ENCODE measurements around the gene SCPEP1.

The SCPEP1 gene

DNA sequence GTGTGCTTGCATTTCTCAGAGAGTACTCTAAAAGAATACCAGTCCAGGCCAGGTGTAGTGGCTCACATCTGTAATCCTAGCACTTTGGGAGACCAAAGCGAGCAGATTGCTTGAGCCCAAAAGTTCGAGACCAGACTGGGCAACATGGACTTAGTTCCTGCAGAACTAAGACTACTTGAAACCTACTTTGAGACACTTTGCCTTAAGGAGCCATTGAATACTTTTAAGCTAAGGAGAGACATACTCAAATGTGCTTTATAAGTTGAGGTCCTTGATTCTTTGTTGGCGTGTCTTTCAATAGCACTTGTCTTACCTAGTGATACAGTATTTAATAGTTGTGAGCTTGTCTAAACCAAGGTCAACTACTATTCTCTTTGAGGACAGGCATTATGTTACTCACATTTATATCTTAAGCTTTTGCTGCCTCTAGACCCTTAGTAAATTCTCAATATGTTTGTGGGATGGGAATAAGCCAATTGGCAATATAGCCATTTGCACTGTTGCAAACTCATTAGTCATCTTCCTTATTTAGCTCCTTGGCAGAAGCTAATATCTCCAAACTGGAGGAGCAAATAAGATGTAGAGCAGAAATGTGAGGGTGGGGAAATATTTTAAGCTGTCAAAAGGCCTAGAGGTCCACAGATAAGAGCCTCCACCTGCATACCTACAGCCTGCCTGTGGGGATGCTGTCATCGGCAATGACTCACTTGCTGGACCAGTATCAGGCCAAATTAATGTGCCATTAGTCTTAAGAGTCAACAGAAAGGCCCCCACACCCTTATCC is 16.3 kb downstream of the SCPEP1 start:
- no peak for TF ChIP-seq ZFX (IDR thresholded peaks at IDR 0.05; ENCODE audit: borderline replicate concordance)
- TF ChIP-seq, protein P1, sequence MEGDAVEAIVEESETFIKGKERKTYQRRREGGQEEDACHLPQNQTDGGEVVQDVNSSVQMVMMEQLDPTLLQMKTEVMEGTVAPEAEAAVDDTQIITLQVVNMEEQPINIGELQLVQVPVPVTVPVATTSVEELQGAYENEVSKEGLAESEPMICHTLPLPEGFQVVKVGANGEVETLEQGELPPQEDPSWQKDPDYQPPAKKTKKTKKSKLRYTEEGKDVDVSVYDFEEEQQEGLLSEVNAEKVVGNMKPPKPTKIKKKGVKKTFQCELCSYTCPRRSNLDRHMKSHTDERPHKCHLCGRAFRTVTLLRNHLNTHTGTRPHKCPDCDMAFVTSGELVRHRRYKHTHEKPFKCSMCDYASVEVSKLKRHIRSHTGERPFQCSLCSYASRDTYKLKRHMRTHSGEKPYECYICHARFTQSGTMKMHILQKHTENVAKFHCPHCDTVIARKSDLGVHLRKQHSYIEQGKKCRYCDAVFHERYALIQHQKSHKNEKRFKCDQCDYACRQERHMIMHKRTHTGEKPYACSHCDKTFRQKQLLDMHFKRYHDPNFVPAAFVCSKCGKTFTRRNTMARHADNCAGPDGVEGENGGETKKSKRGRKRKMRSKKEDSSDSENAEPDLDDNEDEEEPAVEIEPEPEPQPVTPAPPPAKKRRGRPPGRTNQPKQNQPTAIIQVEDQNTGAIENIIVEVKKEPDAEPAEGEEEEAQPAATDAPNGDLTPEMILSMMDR (IDR thresholded peaks at IDR 0.05), result no peak

DNA sequence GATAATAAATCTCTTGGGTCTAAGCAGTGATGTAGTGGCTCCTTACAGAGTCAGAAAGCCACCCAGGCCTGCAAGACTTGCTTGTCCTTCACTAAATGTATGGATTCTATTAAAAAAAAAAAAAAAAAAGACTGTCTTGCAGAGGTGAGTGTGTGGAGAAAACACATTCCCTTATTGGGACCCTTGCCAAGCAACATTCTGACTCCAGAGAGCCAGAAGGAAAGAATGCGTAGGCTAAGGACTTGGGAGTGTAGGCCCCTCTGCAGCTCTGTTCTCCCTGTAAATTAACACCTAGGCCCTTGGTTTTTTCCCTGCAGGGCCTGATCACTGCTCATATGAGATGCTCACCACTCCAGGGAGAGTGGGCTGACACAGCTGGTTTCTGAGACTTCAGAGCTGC is 17.8 kb downstream of the SCPEP1 start:
- H3K27ac ChIP-seq, result no peak overlapping the region
- no peak for TF ChIP-seq ZFX (IDR thresholded peaks at IDR 0.05; ENCODE audit: borderline replicate concordance)
- TF ChIP-seq, protein P1 (IDR thresholded peaks at IDR 0.05), result no peak

More for the DNA sequence above, 16.3 kb downstream of the SCPEP1 start:
- H3K27ac ChIP-seq, result no peak overlapping the region

DNA sequence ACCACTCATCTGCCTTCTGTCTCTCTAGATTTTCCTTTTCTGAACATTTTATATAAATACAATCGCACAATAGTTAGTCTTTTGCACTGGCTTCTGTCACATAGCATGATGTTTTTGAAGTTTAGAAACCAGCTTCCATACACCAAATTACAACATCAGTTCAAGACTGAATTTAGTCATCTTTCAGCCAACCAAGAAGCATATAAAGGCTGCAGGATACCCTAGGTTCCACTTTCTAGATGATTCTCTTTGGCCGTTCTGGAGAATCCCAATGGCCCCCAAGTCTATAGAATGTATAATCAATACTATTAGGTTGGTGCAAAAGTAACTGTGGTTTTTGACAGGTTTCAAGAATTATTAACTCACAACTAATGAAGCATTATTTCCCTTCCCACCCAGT is 19.4 kb downstream of the SCPEP1 start:
- no peak for TF ChIP-seq ZFX (IDR thresholded peaks at IDR 0.05; ENCODE audit: borderline replicate concordance)
- TF ChIP-seq, protein P1 (IDR thresholded peaks at IDR 0.05), result no peak
- no peak overlapping the region for H3K27ac ChIP-seq

DNA sequence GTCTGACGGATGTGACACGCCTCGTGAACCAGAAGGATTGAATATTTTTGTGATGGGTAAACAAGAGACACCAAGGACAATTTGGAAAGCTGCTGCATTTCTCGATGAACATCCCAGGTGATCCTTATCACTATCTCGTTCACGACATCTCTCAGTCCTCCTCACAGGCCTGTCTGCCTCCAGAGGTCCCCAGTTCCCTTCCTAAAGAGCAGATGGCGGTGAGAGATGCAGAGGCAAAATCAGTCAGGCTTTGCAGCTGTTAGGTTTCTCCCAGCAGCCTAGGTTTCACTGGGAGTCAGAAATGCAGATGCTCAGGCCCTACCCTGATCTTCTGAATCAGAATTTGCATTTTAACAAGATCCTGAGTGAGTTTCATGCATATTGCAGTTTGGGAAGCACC is 23.6 kb downstream of the SCPEP1 start:
- no peak for TF ChIP-seq ZFX (IDR thresholded peaks at IDR 0.05; ENCODE audit: borderline replicate concordance)
- TF ChIP-seq, protein P1 (IDR thresholded peaks at IDR 0.05), result no peak
- H3K27ac ChIP-seq, result no peak overlapping the region

DNA sequence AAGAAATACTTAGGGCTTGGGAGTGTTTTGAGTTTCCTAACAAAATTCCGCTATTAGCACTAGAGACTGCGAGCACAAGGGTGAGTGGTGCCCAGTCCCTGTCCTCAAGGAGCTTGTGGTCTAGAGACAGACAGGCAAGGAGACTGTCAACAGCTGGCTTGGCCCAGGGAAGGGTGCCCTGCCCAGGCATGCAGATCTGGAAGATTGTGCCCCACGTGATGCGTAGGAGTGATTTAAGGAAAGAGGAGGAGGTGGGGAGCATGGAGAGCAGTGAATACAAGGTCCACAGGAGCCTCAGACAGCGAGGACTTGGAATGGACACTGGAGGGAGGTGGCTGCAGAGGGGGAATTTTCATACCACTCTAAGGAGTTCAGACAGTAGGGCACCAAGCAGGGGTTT is 25.0 kb downstream of the SCPEP1 start:
- H3K27ac ChIP-seq, result no peak overlapping the region
- TF ChIP-seq, protein P1 (IDR thresholded peaks at IDR 0.05), result no peak
- TF ChIP-seq ZFX (IDR thresholded peaks at IDR 0.05; ENCODE audit: borderline replicate concordance), result no peak

DNA sequence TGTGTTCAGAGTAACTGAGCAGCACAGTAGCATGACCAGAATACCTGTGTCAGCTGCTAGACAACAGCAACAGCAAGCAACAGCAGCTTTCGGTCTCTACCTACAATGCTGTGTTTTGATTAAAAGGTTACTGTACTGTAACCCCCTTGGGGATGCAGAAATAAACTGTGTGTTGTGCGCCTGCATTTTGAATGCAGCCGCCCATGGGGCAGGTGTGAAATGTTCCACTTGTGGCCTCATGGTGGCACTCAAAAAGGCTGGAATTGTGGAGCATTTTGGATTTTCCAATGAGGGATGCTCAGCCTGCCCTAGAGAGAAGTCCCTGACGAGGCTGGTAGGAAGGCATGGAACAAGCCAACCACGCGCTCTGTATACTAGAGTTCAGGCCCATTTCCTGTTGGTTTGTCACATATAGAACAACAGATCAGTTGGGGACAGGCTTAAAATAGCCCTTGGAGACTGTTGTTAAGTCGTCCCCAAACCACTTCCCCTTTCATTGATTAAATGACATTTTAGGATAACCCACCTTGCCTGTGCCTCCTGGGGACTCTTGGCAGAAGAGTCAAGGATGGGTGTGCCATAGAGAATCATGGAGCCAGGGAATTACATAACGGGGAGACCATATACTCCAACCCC is 27.1 kb downstream of the SCPEP1 start:
- no peak for TF ChIP-seq ZFX (IDR thresholded peaks at IDR 0.05; ENCODE audit: borderline replicate concordance)
- TF ChIP-seq, protein P1 (IDR thresholded peaks at IDR 0.05), result peak; percentile 57

DNA sequence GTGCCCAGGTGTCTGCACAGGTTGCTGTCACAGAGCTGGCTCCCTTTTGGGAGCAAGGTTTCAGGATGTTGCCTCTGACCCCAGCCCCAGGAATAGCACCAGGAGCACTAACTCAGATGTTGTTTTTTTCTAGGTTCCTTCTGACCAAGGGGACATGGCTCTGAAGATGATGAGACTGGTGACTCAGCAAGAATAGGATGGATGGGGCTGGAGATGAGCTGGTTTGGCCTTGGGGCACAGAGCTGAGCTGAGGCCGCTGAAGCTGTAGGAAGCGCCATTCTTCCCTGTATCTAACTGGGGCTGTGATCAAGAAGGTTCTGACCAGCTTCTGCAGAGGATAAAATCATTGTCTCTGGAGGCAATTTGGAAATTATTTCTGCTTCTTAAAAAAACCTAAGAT is 28.1 kb downstream of the SCPEP1 start:
- H3K27ac ChIP-seq, result no peak overlapping the region
- TF ChIP-seq, protein P1 (IDR thresholded peaks at IDR 0.05), result no peak
- TF ChIP-seq ZFX (IDR thresholded peaks at IDR 0.05; ENCODE audit: borderline replicate concordance), result no peak

More for the DNA sequence above, 27.1 kb downstream of the SCPEP1 start:
- H3K27ac ChIP-seq, result no peak overlapping the region

All from 22Rv1 (cell line).